Prostate gland (tissue), 2 donors: ENCODE results near the gene PACC1. TPM values are rescaled to one million over a fixed set of nuclear protein-coding genes. Genes with fewer than 3 reads are reported as not detected.

ENCODE experiments used
- DNase-seq: peaks from one replicate; pipeline ENCODE4 v3.0.0-alpha.2; 2019; ENCODE audit warnings: low spot score
- H3K27ac ChIP-seq, 2 donors: fragments of 200-600 bp; sonication (generic); 2 replicates each; pipeline ENCODE4 v1.5.1; 2017 to 2019
- H3K27me3 ChIP-seq: fragments of 200-600 bp; sonication (generic); replicated peaks from 2 replicates; pipeline ENCODE4 v1.5.1; 2019; ENCODE audit not compliant: insufficient read depth
- H3K36me3 ChIP-seq, 2 donors: fragments of 200-600 bp; sonication (generic); 1 replicate in 1 of 2; 2 replicates in 1 of 2; pipeline versions ENCODE4 v1.5.1 to v1.8.1; 2017 to 2019
- H3K4me1 ChIP-seq: fragments of 200-600 bp; sonication (generic); replicated peaks from 2 replicates; pipeline ENCODE4 v1.5.1; 2019
- H3K4me3 ChIP-seq, 2 donors: fragments of 200-600 bp; sonication (generic); 2 replicates each; pipeline ENCODE4 v1.5.1; 2017 to 2019
- H3K9me3 ChIP-seq: fragments of 200-600 bp; sonication (generic); 2 replicates; pipeline ENCODE4 v1.5.1; 2017
- CTCF ChIP-seq, 4 experiments: fragments of 200-600 bp in 2 of 4; fragments of 450-650 bp in 2 of 4; sonication (generic) in 2 of 4; IDR thresholded peaks; 1 replicate in 3 of 4; 2 replicates in 1 of 4; pipeline ENCODE4 v1.5.1; 2016 to 2019; ENCODE audit warnings: antibody characterized with exemption in 4 of 4, mild to moderate bottlenecking in 2 of 4, moderate library complexity in 2 of 4
- POLR2A ChIP-seq: fragments of 450-650 bp; IDR thresholded peaks from one replicate; pipeline ENCODE4 v1.6.1; 2016; ENCODE audit warnings: antibody characterized with exemption, mild to moderate bottlenecking
- POLR2AphosphoS5 ChIP-seq: sonication (generic); formaldehyde crosslinking; IDR thresholded peaks from one replicate; pipeline ENCODE4 v1.6.1; 2017; ENCODE audit warnings: antibody characterized with exemption
- WGBS: methylation state at CpG from one replicate; pipeline ENCODE4 v1.1.5; 2018; 5-methylcytosine and 5-hydroxymethylcytosine counted together
- intact Hi-C: fragments of 100-400 bp; cut with DNase I; formaldehyde crosslinking; loops from one replicate; pipeline ENCODE4 v1.14.2; 2022
- total RNA-seq, 2 donors: library from RNA; depleted of rRNA; stranded (reverse); fragments of >200 nt; gene quantifications; one replicate each; pipeline ENCODE4 v1.1.0, GENCODE V29; 2016

Gene PACC1
- total RNA-seq, 2 donors from 2014 or later = 5.6 to 6.4 TPM

DNA sequence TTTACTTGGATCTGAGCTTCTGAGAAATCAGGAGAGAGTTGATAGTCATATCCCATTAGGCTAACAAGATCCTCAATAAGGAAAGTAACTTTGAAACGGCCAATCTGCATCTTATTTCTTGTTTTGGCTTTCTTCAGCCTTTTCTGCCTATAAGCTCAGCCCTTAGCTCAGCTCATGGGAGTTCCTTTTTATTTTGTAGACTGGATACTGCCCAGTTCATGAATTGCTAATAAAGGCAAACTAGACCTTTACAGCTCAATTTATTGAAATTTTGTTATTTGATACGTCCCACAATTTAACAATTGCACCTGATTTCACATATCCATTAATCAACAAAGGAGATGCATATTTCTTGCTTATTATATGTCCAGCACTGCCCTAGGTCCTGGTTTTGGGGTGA, 40.7 kb upstream of the PACC1 start:
- Histone ChIP-seq H3K4me1 (no peaks in the 10 kb centered on the region), H3K27ac (no peak overlapping the region), H3K9me3 (no peaks in the 10 kb centered on the region), H3K4me3 (no peak overlapping the region), H3K36me3 (no peaks in the 10 kb centered on the region), H3K27me3 (no peaks in the 10 kb centered on the region)
- TF ChIP-seq CTCF (IDR thresholded peaks at IDR 0.05) = no peak
- TF ChIP-seq POLR2AphosphoS5 = no peak
- no peak for TF ChIP-seq POLR2A
- intact Hi-C loops = loop anchor here (10.0 kb wide), 1 partner anchor 161 kb away; no protein-coding TSS in a partner anchor
- no peak for DNase-seq
- WGBS = 93% methylated on average over 2 of the region's 2 CpGs

- intact Hi-C loops = loop anchor here (5.0 to 10.0 kb wide), 2 partner anchors 87 to 160 kb away; no protein-coding TSS in a partner anchor
These were observed 40.1 kb upstream of the PACC1 start for GRCh38 chr1:212454741-212455140.

DNA sequence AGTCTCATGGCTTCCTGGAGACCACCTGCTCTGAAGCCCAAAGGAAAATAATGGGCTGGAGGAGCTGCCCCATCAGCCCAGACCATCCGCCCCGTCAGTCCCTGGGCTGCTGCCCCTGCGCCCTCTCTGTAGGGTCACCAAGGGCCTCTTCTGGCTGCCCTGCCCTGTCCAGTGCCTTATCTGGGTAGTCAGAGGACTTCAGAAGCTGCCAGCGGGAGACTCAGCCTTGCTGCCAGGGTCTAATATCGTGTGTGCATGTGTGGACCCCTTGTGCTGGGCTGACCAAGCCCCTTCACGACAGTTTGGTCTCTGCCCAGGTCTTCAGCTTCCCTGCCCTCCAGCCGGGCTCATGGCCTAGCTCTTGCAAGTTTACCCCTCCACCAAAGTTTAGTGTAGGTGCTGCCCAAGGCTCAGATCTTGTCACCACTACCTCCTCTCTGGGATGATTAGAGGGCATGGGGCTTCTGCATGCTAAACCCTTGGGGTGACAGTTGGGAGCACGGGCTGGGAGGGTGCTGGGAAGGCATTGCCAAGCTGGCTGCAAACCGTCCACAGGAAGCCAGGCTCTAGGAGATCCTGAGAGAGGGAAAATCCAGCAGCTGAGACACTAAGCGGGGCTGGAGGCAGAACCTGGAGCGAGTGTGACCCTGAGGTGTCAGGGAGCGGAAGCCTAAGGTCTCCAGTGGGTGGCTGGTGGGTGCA, 38.6 kb upstream of the PACC1 start:
- no peaks in the 10 kb centered on the region for H3K27me3 ChIP-seq
- intact Hi-C loops = loop anchor here (5.0 to 10.0 kb wide), 2 partner anchors 86 to 159 kb away; no protein-coding TSS in a partner anchor
- DNase-seq = no peak
- no peak overlapping the region for H3K27ac ChIP-seq
- H3K9me3 ChIP-seq = no peaks in the 10 kb centered on the region
- TF ChIP-seq CTCF (IDR thresholded peaks at IDR 0.05) (no peak), POLR2A (no peak), POLR2AphosphoS5 (no peak)
- no peaks in the 10 kb centered on the region for H3K36me3 ChIP-seq
- no peak overlapping the region for H3K4me3 ChIP-seq
- H3K4me1 ChIP-seq = no peaks in the 10 kb centered on the region
- WGBS = 71% methylated on average over 12 of the region's 12 CpGs

More at GRCh38 chr1:212454741-212455140, 40.1 kb upstream of the PACC1 start:
- no peaks in the 10 kb centered on the region for H3K9me3 ChIP-seq
- H3K4me1 ChIP-seq = no peaks in the 10 kb centered on the region
- no peak for TF ChIP-seq CTCF (IDR thresholded peaks at IDR 0.05)
- no peak for TF ChIP-seq POLR2A
- no peak for TF ChIP-seq POLR2AphosphoS5
- H3K36me3 ChIP-seq = no peaks in the 10 kb centered on the region
- H3K27ac ChIP-seq = no peak overlapping the region
- no peaks in the 10 kb centered on the region for H3K27me3 ChIP-seq
- 82% methylated on average over 3 of the region's 3 CpGs for WGBS
- DNase-seq = no peak
- no peak overlapping the region for H3K4me3 ChIP-seq

DNA sequence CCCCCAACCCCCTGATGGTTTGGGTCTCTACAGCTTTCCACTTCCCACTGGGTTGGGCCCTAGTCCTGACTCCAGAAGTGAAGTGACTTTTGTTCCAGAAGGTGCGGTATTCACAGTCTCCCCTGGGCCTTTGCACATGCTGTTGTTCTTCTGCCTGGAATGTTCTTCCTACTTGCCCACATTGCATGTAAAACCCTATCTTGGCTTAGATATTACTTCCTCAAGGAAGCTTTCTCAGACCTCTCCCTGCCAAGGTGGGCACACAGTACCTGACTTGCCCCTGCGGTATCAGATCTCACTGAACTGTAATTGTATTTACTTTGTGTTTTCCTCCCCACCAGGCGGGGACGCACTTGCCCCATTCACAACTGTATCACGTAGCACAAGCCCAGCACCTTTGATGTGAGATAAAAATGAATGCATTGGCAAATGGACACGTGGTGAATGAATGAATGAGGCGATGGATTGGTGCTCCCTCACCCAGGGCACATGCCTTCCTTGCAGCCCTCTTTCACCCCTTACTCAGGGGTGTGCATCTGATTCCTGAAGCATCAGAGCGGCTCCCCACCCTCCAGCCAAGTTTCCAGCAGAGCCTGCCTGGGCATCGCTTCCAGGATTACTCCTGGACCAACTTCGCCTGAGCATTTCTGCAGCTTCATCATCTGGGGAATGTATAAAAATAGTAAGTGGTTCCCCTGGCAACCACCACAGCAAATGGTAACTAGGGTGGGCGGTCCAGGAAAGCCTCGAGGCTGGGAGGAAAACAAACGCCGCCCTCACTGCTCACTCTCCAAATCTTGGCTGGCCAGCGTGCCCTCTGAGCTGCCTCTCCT, 37.9 kb upstream of the PACC1 start:
- H3K36me3 ChIP-seq = no peaks in the 10 kb centered on the region
- 52% methylated on average over 15 of the region's 15 CpGs for WGBS
- no peaks in the 10 kb centered on the region for H3K4me1 ChIP-seq
- H3K27ac ChIP-seq = no peak overlapping the region
- no peak for TF ChIP-seq POLR2A
- no peak for TF ChIP-seq POLR2AphosphoS5
- TF ChIP-seq CTCF (IDR thresholded peaks at IDR 0.05) = no peak
- no peaks in the 10 kb centered on the region for H3K9me3 ChIP-seq
- no peaks in the 10 kb centered on the region for H3K27me3 ChIP-seq
- intact Hi-C loops = loop anchor here (5.0 to 10.0 kb wide), 2 partner anchors 85 to 158 kb away; no protein-coding TSS in a partner anchor
- no peak overlapping the region for H3K4me3 ChIP-seq
- no peak for DNase-seq
